H9 (cell line): ENCODE measurements around the gene C13orf46. TPM values are rescaled to one million over a fixed set of nuclear protein-coding genes. Genes with fewer than 3 reads are reported as not detected.

Source experiments
- DNase-seq: peaks from one replicate; pipeline ENCODE4 v3.0.0-alpha.2; 2017
- H2AFZ ChIP-seq: one replicate; pipeline ENCODE4 v1.6.1; 2013; ENCODE audit warnings: mild to moderate bottlenecking, low read length, control low read depth, moderate library complexity
- H2AK5ac ChIP-seq: 2 replicates; pipeline ENCODE4 v1.6.1; 2013; ENCODE audit warnings: low read length, control low read depth, mixed read lengths; ENCODE audit not compliant: insufficient read length
- H2BK120ac ChIP-seq: one replicate; pipeline ENCODE4 v1.6.1; 2013; ENCODE audit warnings: low read depth, mild to moderate bottlenecking, low read length, control low read depth, inconsistent platforms; ENCODE audit not compliant: poor library complexity, severe bottlenecking
- H2BK12ac ChIP-seq: 2 replicates; pipeline ENCODE4 v1.6.1; 2013; ENCODE audit warnings: low read length, control low read depth, mixed read lengths, low read depth; ENCODE audit not compliant: insufficient read length
- H2BK15ac ChIP-seq: 2 replicates; pipeline ENCODE4 v1.6.1; 2013; ENCODE audit warnings: low read depth, low read length, control low read depth
- H2BK20ac ChIP-seq: one replicate; pipeline ENCODE4 v1.6.1; 2013; ENCODE audit warnings: low read depth, mild to moderate bottlenecking, low read length, control low read depth, inconsistent platforms; ENCODE audit not compliant: poor library complexity, severe bottlenecking
- H2BK5ac ChIP-seq: 2 replicates; pipeline ENCODE4 v1.6.1; 2013; ENCODE audit warnings: low read length, control low read depth, mixed read lengths; ENCODE audit not compliant: insufficient read length
- H3K14ac ChIP-seq: 2 replicates; pipeline ENCODE4 v1.6.1; 2013; ENCODE audit warnings: low read length, control low read depth; ENCODE audit not compliant: insufficient read depth
- H3K18ac ChIP-seq: 2 replicates; pipeline ENCODE4 v1.6.1; 2013; ENCODE audit warnings: low read depth, mild to moderate bottlenecking, mixed read lengths, low read length, control low read depth; ENCODE audit not compliant: insufficient read length
- H3K23ac ChIP-seq: 2 replicates; pipeline ENCODE4 v1.6.1; 2013; ENCODE audit warnings: low read length, control low read depth, mixed read lengths, low read depth; ENCODE audit not compliant: insufficient read length
- H3K23me2 ChIP-seq: 2 replicates; pipeline ENCODE4 v1.6.1; 2013; ENCODE audit warnings: low read depth, mild to moderate bottlenecking, mixed read lengths, low read length, control low read depth; ENCODE audit not compliant: insufficient read length, poor library complexity, severe bottlenecking
- H3K27ac ChIP-seq: 2 replicates; pipeline ENCODE4 v1.5.1; 2013; ENCODE audit warnings: low read length, control low read depth, mixed read lengths, low read depth; ENCODE audit not compliant: insufficient read length
- H3K27me3 ChIP-seq: 2 replicates; pipeline ENCODE4 v1.6.1; 2013; ENCODE audit warnings: low read length, control low read depth, inconsistent platforms; ENCODE audit not compliant: insufficient read depth
- H3K4ac ChIP-seq: 2 replicates; pipeline ENCODE4 v1.6.1; 2013; ENCODE audit warnings: low read depth, mild to moderate bottlenecking, control low read depth, inconsistent platforms, low read length, moderate library complexity
- H3K4me1 ChIP-seq: 2 replicates; pipeline ENCODE4 v1.6.1; 2013; ENCODE audit warnings: low read length, control low read depth, inconsistent platforms; ENCODE audit not compliant: insufficient read depth
- H3K4me2 ChIP-seq: 2 replicates; pipeline ENCODE4 v1.6.1; 2013; ENCODE audit warnings: low read length, control low read depth, mixed read lengths; ENCODE audit not compliant: insufficient read length, insufficient read depth
- H3K56ac ChIP-seq: 2 replicates; pipeline ENCODE4 v1.6.1; 2013; ENCODE audit warnings: low read depth, mild to moderate bottlenecking, mixed read lengths, low read length, control low read depth; ENCODE audit not compliant: insufficient read length
- H3K79me1 ChIP-seq: 2 replicates; pipeline ENCODE4 v1.6.1; 2013; ENCODE audit warnings: low read depth, mild to moderate bottlenecking, moderate library complexity, low read length, control low read depth, inconsistent platforms; ENCODE audit not compliant: insufficient read depth, poor library complexity, severe bottlenecking
- H3K79me2 ChIP-seq: 2 replicates; pipeline ENCODE4 v1.6.1; 2013; ENCODE audit warnings: low read length, control low read depth, inconsistent platforms; ENCODE audit not compliant: insufficient read depth
- H3K9ac ChIP-seq: 2 replicates; pipeline ENCODE4 v1.6.1; 2013; ENCODE audit warnings: low read length, control low read depth, mixed read lengths; ENCODE audit not compliant: insufficient read length; ENCODE audit errors: extremely low read depth
- H3K9me3 ChIP-seq: one replicate; pipeline ENCODE4 v1.6.1; 2013; ENCODE audit warnings: low read depth, low read length, inconsistent platforms; ENCODE audit not compliant: control insufficient read depth
- H3T11ph ChIP-seq: one replicate; pipeline ENCODE4 v1.6.1; 2013; ENCODE audit warnings: mild to moderate bottlenecking, low read length, control low read depth, inconsistent platforms
- H4K20me1 ChIP-seq: one replicate; pipeline ENCODE4 v1.6.1; 2013; ENCODE audit not compliant: control insufficient read depth, insufficient read length, insufficient read depth
- H4K5ac ChIP-seq: 2 replicates; pipeline ENCODE4 v1.6.1; 2013; ENCODE audit warnings: low read depth, mild to moderate bottlenecking, mixed read lengths, low read length, control low read depth; ENCODE audit not compliant: insufficient read length
- H4K8ac ChIP-seq: replicated peaks from 2 replicates; pipeline ENCODE4 v1.6.1; 2013; ENCODE audit warnings: low read length, control low read depth, mixed read lengths, low read depth; ENCODE audit not compliant: insufficient read length
- H4K91ac ChIP-seq: 2 replicates; pipeline ENCODE4 v1.6.1; 2013; ENCODE audit warnings: low read depth, mild to moderate bottlenecking, moderate library complexity, mixed read lengths, low read length, control low read depth; ENCODE audit not compliant: insufficient read length
- H3K27ac Mint-ChIP-seq, 3 experiments: 2 replicates in 2 of 3; 3 replicates in 1 of 3; pipeline ENCODE4 v1.8.0; 2020 to 2021; ENCODE audit warnings: mixed read lengths in 3 of 3, mild to moderate bottlenecking in 1 of 3, moderate library complexity in 1 of 3
- H3K27me3 Mint-ChIP-seq: 2 replicates; pipeline ENCODE4 v1.8.0; 2021; ENCODE audit warnings: low read depth, mild to moderate bottlenecking, moderate library complexity, mixed read lengths
- H3K36me3 Mint-ChIP-seq, 3 experiments: 2 replicates in 2 of 3; 3 replicates in 1 of 3; pipeline ENCODE4 v1.8.0; 2020 to 2021; ENCODE audit warnings: low read depth in 3 of 3, mixed read lengths in 3 of 3; ENCODE audit not compliant: insufficient read depth in 1 of 3
- H3K4me1 Mint-ChIP-seq, 2 experiments: 2 replicates each; pipeline ENCODE4 v1.8.0; 2020; ENCODE audit warnings: mixed read lengths in 2 of 2
- H3K4me3 Mint-ChIP-seq, 2 experiments: 2 replicates in 1 of 2; 3 replicates in 1 of 2; pipeline ENCODE4 v1.8.0; 2020 to 2021; ENCODE audit warnings: mild to moderate bottlenecking in 2 of 2, mixed read lengths in 2 of 2, moderate library complexity in 1 of 2
- H3K9me3 Mint-ChIP-seq, 2 experiments: 2 replicates in 1 of 2; 3 replicates in 1 of 2; pipeline ENCODE4 v1.8.0; 2020; ENCODE audit warnings: mild to moderate bottlenecking in 2 of 2, mixed read lengths in 2 of 2, moderate library complexity in 1 of 2
- CTCF ChIP-seq: fragments of 200-600 bp; sonication (generic); conservative IDR thresholded peaks from 3 replicates; pipeline ENCODE4 v1.8.0; 2021; ENCODE audit warnings: antibody characterized with exemption, mild to moderate bottlenecking
- WGBS: extraction: QIAGEN DNeasy Blood & Tissue Kit; methylation state at CpG from one replicate; pipeline ENCODE4 v1.1.7; 2013; ENCODE audit warnings: missing lambda C conversion rate, low lambda C conversion rate, mixed read lengths; ENCODE audit not compliant: insufficient read length; ENCODE audit errors: extremely low coverage; 5-methylcytosine and 5-hydroxymethylcytosine counted together
- total RNA-seq: library from RNA; stranded (reverse); gene quantifications from 2 replicates; pipeline ENCODE4 v1.2.1, GENCODE V29; 2021

C13orf46 gene
- total RNA-seq, 1 experiment from 2014 or later, result 0.55 TPM

- Mint-ChIP-seq H3K4me1 (peaks cover 6% of the 10 kb centered on the region in 2 experiments), H3K4me3 (no peak overlapping the region), H3K27me3 (no peaks in the 10 kb centered on the region; the same call in 1 of the 2 replicates), H3K36me3 (no peaks in the 10 kb centered on the region), H3K27ac (no peak overlapping the region), H3K9me3 (no peaks in the 10 kb centered on the region)
- Histone ChIP-seq H4K91ac (no peak overlapping the region), H2AFZ (no peak overlapping the region), H3K27me3 (no peaks in the 10 kb centered on the region), H3K14ac (no peak overlapping the region), H3K27ac (no peak overlapping the region), H3K79me2 (no peaks in the 10 kb centered on the region), H2BK15ac (no peak overlapping the region; the same call in 1 of the 2 replicates), H3K4me1 (no peaks in the 10 kb centered on the region), H3K18ac (no peak overlapping the region), H3K23me2 (no peaks in the 10 kb centered on the region), H3K79me1 (no peaks in the 10 kb centered on the region), H4K8ac (no peak overlapping the region), H3K4ac (no peak overlapping the region), H3K23ac (no peak overlapping the region), H2BK12ac (no peak overlapping the region), H2BK120ac (no peak overlapping the region), H2BK20ac (no peak overlapping the region), H3K9me3 (no peaks in the 10 kb centered on the region), H2AK5ac (no peak overlapping the region), H3T11ph (no peak overlapping the region), H2BK5ac (no peak overlapping the region), H4K5ac (no peak overlapping the region), H3K4me2 (no peak overlapping the region), H4K20me1 (no peaks in the 10 kb centered on the region), H3K56ac (no peak overlapping the region), H3K9ac (no peak overlapping the region)
- no CpG with 5 or more reads among the region's 16 CpGs for WGBS
- no peak for DNase-seq
- no peak for TF ChIP-seq CTCF
These were observed 32.2 kb downstream of the C13orf46 start for GRCh38 chr13:113941571-113942191.
